Panc1 (cell line): ENCODE data around the gene PARD3. TPM values are rescaled to one million over a fixed set of nuclear protein-coding genes. Genes with fewer than 3 reads are reported as not detected.

ENCODE experiments used
- ATAC-seq: fragments of 200-7000 bp; cut with Tn5 transposase; 2 replicates; pipeline ENCODE4 v1.9.1; 2020; ENCODE audit warnings: mild to moderate bottlenecking, moderate library complexity
- BruUV-seq: library from RNA; stranded (reverse); fragments of 400-500 nt; replicated peaks from 2 replicates; lab custom pipeline; 2021; lab: Mats Ljungman, UMichigan
- CTCF ChIA-PET: fragments of 300-600 bp; sonication (Branson Sonifier 250); formaldehyde crosslinking; loops from one replicate; lab custom pipeline; 2022; ENCODE audit warnings: antibody characterized with exemption; lab: Charles Lee
- POLR2A ChIA-PET: fragments of 300-600 bp; sonication (Branson Sonifier 250); formaldehyde crosslinking; loops from one replicate; lab custom pipeline; 2022; ENCODE audit warnings: antibody characterized with exemption; lab: Charles Lee
- DNase-seq: peaks from one replicate; pipeline ENCODE4 v3.0.0-alpha.2; 2010; ENCODE audit warnings: low read depth, low spot score
- H3K27ac ChIP-seq: 2 replicates; pipeline ENCODE4 v1.5.1; 2011; ENCODE audit warnings: mild to moderate bottlenecking, low read length, inconsistent platforms
- H3K27me3 ChIP-seq: fragments of 200-500 bp; sonication (Bioruptor generic); 2 replicates; pipeline ENCODE4 v1.6.0; 2014; ENCODE audit warnings: low read length, inconsistent platforms; ENCODE audit not compliant: control insufficient read depth, insufficient read depth
- H3K36me3 ChIP-seq: fragments of 200-500 bp; sonication (Bioruptor generic); 2 replicates; pipeline ENCODE4 v1.5.1; 2014; ENCODE audit warnings: inconsistent platforms, mild to moderate bottlenecking, low read length, moderate library complexity; ENCODE audit not compliant: control insufficient read depth, insufficient read depth
- H3K4me1 ChIP-seq: 2 replicates; pipeline ENCODE4 v1.5.1; 2011; ENCODE audit warnings: inconsistent platforms, mild to moderate bottlenecking, low read length, moderate library complexity; ENCODE audit not compliant: control insufficient read depth, insufficient read depth
- H3K4me3 ChIP-seq, 2 experiments: 2 replicates each; pipeline ENCODE4 v1.5.1; 2011 to 2012; ENCODE audit warnings: low read depth in 2 of 2, low read length in 2 of 2, mild to moderate bottlenecking in 2 of 2, inconsistent platforms in 1 of 2, moderate library complexity in 1 of 2
- H3K9me3 ChIP-seq: fragments of 200-500 bp; sonication (Bioruptor generic); 2 replicates; pipeline ENCODE4 v1.5.1; 2014; ENCODE audit warnings: low read depth, mild to moderate bottlenecking, inconsistent platforms, low read length, moderate library complexity; ENCODE audit not compliant: control insufficient read depth, insufficient read depth
- POLR2AphosphoS5 ChIP-seq: IDR thresholded peaks from 2 replicates; pipeline ENCODE4 v1.6.1; 2012; ENCODE audit warnings: mild to moderate bottlenecking, low read depth, low read length, moderate library complexity
- SIN3A ChIP-seq: IDR thresholded peaks from 2 replicates; pipeline ENCODE4 v1.6.1; 2012; ENCODE audit warnings: low read depth, mild to moderate bottlenecking, low read length, moderate library complexity, borderline replicate concordance; ENCODE audit not compliant: insufficient read depth
- TCF7L2 ChIP-seq: IDR thresholded peaks from 2 replicates; pipeline ENCODE4 v1.6.1; 2011; ENCODE audit warnings: mild to moderate bottlenecking, low read depth, low read length, inconsistent platforms
- in situ Hi-C: cut with HindIII; loops from 2 replicates; pipeline ENCODE4 v1.10.0; 2016; ENCODE audit warnings: low sequenced_read_pairs, low pct_unique_long_range_greater_than_20kb
- intact Hi-C: fragments of 100-400 bp; cut with micrococcal nuclease; formaldehyde crosslinking; loops from one replicate; pipeline ENCODE4 v1.10.0; 2022; ENCODE audit not compliant: unreplicated experiment
- total RNA-seq: library from RNA; stranded (reverse); gene quantifications from one replicate; pipeline ENCODE4 v1.2.1, GENCODE V29; 2021; ENCODE audit not compliant: unreplicated experiment
- TF ChIP-seq, protein P1 (sequence below): fragments of 450-650 bp; IDR thresholded peaks from 2 replicates; pipeline ENCODE4 v1.5.1; 2017; ENCODE audit warnings: mild to moderate bottlenecking
- TF ChIP-seq, protein P2 (sequence below), 2 experiments: IDR thresholded peaks; 2 replicates each; pipeline ENCODE4 v1.6.1; 2011 to 2012; ENCODE audit warnings: low read depth in 2 of 2, control low read depth in 1 of 2, low read length in 1 of 2, mild to moderate bottlenecking in 1 of 2, moderate library complexity in 1 of 2; ENCODE audit not compliant: insufficient read depth in 1 of 2

The PARD3 gene
- total RNA-seq, 1 experiment from 2014 or later, result 29.8 TPM

DNA sequence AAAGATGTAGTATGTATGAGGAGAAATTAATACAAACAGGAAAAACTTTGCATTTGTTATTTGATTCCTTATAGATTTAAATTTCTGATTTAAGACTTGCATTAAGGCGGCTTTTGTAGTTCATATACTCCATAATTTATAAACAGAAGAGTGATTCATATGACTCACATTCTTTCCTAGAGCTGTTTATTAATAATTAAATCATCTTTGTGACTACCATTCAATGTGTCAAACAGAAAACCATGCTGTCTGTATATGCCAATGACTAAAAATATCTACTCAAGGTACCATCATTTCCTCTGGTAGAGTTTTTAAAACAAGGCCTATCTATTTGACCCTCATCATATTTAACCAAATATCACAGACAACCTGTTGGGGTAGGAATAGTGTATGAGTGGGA is 501.7 kb downstream of the PARD3 start:
- Histone ChIP-seq H3K4me3 (no peak overlapping the region), H3K27me3 (no peaks in the 10 kb centered on the region), H3K4me1 (no peaks in the 10 kb centered on the region), H3K36me3 (no peaks in the 10 kb centered on the region), H3K27ac (no peak overlapping the region), H3K9me3 (no peaks in the 10 kb centered on the region)
- DNase-seq, result no peak
- ATAC-seq, result no peak
- TF ChIP-seq POLR2AphosphoS5, result no peak
- intact Hi-C loops (no loop called here), in situ Hi-C loops (no loop called here)
- POLR2A ChIA-PET, result no interaction called here
- no TSS peak for BruUV-seq
- CTCF ChIA-PET, result no interaction called here

DNA sequence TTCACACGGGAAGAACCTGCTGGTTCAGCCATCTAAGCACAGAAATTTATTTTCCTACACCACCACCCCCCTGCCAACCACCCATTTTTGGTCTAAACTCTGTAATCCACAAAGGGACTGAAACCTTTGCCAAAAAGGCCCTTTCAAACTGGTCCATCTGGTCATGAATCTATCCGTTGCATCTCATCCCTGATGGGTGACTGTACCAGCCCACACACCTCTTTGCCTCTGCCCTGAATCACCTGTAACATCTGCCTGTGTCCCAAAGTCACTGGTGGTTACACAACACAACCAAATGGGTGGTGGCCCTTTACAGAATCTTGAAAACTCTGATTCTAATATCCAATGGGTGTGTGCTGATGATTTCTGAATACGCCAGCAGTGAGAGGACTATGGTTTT is 503.4 kb downstream of the PARD3 start:
- Histone ChIP-seq H3K9me3 (no peaks in the 10 kb centered on the region), H3K36me3 (no peaks in the 10 kb centered on the region), H3K27ac (no peak overlapping the region), H3K4me1 (no peaks in the 10 kb centered on the region), H3K4me3 (no peak overlapping the region), H3K27me3 (no peaks in the 10 kb centered on the region)
- ChIA-PET CTCF (no interaction called here), POLR2A (no interaction called here)
- no peak for ATAC-seq
- no peak for DNase-seq
- TF ChIP-seq, protein P1, sequence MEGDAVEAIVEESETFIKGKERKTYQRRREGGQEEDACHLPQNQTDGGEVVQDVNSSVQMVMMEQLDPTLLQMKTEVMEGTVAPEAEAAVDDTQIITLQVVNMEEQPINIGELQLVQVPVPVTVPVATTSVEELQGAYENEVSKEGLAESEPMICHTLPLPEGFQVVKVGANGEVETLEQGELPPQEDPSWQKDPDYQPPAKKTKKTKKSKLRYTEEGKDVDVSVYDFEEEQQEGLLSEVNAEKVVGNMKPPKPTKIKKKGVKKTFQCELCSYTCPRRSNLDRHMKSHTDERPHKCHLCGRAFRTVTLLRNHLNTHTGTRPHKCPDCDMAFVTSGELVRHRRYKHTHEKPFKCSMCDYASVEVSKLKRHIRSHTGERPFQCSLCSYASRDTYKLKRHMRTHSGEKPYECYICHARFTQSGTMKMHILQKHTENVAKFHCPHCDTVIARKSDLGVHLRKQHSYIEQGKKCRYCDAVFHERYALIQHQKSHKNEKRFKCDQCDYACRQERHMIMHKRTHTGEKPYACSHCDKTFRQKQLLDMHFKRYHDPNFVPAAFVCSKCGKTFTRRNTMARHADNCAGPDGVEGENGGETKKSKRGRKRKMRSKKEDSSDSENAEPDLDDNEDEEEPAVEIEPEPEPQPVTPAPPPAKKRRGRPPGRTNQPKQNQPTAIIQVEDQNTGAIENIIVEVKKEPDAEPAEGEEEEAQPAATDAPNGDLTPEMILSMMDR, result no peak
- TF ChIP-seq TCF7L2 (no peak), POLR2AphosphoS5 (no peak), SIN3A (no peak)
- TF ChIP-seq, protein P2, sequence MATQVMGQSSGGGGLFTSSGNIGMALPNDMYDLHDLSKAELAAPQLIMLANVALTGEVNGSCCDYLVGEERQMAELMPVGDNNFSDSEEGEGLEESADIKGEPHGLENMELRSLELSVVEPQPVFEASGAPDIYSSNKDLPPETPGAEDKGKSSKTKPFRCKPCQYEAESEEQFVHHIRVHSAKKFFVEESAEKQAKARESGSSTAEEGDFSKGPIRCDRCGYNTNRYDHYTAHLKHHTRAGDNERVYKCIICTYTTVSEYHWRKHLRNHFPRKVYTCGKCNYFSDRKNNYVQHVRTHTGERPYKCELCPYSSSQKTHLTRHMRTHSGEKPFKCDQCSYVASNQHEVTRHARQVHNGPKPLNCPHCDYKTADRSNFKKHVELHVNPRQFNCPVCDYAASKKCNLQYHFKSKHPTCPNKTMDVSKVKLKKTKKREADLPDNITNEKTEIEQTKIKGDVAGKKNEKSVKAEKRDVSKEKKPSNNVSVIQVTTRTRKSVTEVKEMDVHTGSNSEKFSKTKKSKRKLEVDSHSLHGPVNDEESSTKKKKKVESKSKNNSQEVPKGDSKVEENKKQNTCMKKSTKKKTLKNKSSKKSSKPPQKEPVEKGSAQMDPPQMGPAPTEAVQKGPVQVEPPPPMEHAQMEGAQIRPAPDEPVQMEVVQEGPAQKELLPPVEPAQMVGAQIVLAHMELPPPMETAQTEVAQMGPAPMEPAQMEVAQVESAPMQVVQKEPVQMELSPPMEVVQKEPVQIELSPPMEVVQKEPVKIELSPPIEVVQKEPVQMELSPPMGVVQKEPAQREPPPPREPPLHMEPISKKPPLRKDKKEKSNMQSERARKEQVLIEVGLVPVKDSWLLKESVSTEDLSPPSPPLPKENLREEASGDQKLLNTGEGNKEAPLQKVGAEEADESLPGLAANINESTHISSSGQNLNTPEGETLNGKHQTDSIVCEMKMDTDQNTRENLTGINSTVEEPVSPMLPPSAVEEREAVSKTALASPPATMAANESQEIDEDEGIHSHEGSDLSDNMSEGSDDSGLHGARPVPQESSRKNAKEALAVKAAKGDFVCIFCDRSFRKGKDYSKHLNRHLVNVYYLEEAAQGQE (IDR thresholded peaks at IDR 0.05; ENCODE audit: insufficient read depth in 1 of 2, low read depth in 2 of 2, low read length in 1 of 2), result no peak
- in situ Hi-C loops, result no loop called here
- BruUV-seq, result no TSS peak
- intact Hi-C loops, result no loop called here

DNA sequence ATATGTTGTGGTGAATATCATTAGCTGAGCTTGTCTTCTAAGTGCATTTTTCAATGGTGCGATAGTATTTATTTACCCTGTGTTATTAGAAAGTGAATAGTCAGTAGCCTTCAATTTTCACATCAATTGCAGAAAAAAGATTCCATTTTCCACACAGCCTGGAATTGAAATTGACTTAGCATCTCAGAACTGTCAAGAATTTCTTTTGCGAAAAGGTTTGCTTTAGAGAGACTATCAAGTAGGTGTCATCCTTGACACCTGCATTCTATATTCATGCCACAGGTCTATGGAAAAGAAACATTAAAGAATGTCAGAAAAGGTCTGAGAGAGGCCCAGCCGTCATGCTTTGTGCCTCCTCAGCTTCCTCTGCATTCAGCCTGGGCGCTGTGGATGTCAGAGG is 504.9 kb downstream of the PARD3 start:
- Histone ChIP-seq H3K27ac (no peak overlapping the region), H3K4me3 (no peak overlapping the region), H3K36me3 (no peaks in the 10 kb centered on the region), H3K4me1 (no peaks in the 10 kb centered on the region), H3K9me3 (no peaks in the 10 kb centered on the region), H3K27me3 (no peaks in the 10 kb centered on the region)
- intact Hi-C loops, result no loop called here
- POLR2A ChIA-PET, result no interaction called here
- ATAC-seq (no peak), DNase-seq (no peak)
- CTCF ChIA-PET, result no interaction called here
- TF ChIP-seq, protein P1, result no peak
- TF ChIP-seq, protein P2 (IDR thresholded peaks at IDR 0.05; ENCODE audit: insufficient read depth in 1 of 2, low read depth in 2 of 2, low read length in 1 of 2), result no peak
- TF ChIP-seq SIN3A, result no peak
- TF ChIP-seq TCF7L2, result no peak
- no peak for TF ChIP-seq POLR2AphosphoS5
- no TSS peak for BruUV-seq
- in situ Hi-C loops, result no loop called here
